GM19463 (cell line): ENCODE results near the gene RFT1.
"Not testable (repeated sequence)": the region's sequence is repeated elsewhere in the genome, so short reads cannot be mapped to it uniquely, and the experiment has no call there.

ENCODE experiments used
- ATAC-seq: cut with Tn5 transposase; IDR thresholded peaks from one replicate; pipeline ENCODE4 v1.9.1; 2021; ENCODE audit warnings: mild to moderate bottlenecking, moderate library complexity; ENCODE audit not compliant: unreplicated experiment

RFT1 gene

DNA sequence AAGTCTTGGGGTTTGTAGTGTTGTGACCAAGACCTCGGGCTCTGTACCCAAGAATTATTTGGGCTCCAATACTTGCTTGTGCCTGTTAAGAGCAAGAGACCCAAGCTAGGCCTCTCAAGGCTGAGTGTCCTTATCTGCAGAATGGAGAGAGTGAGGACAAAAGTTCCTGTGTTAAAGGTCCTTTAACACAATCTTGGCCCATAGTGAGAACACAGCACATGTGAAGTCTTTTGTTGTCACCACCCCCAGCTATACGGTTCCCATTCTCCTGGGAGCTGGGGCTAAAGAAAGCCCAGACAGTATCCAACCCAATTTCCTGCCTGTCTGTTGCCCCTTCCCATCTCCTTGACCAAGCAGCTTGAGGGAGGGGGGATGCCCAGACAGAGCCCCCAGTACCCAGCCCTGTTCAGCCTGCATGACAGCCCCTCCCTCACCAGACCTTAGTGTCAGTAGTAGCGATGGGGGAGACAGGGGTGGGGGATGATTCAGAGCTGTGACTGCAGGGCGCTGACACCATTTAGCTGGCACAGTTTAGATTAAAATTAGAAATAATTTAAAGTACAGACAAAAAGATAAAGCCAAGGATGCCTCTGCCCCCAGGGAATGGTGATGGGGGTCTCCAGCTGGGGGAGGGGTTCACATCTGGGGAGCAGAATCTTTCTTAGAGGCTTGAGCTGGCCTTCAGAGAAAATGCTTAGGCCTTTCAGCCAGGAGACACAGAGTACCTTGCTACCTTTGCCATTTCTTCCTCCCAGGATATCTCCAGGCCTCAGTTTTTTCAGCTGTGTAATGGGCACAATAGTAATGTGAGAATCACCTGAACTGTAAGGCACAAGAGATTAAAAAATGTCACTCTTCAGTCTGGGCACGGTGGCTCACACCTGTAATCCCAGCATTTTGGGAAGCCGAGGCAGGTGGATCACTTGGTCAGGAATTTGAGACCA is 33.5 kb upstream of the RFT1 start:
- no peak for ATAC-seq

DNA sequence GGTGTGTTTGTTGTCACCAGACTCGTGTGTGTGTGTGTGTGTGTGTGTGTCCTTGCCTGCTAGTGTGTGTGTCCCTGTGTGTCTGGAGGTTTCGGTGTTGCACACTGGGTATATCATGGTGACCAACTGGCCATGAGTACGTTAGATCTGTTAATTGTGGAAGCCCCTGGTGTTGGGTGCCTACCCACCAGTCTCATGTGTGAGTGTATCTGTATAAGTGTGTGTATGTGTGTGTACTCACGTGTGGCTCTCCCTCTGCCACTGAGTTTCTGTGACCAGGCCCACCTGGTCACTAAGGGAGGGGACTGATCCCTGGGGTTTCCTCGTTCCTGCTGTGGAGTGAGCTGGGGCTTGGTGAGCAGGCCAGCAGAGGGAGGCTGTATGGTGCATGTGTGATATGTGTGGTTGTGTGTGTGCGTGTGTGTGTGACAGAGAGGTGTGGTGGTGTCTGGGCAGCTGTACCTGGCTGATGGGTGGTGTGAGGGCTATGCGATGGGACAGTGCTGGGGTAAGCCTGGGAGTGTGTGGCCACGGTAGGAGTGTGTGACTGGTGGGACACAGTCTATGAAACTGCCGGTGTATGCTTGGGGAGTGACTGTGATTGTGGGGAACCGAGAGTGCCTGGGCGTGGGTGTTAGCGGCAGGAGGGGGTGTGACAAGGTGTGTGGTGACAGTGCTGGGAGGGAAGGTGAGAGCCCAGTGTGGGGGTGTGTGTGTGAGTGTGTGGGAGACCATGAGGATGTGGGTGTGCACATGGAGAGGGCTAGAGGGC is 32.6 kb upstream of the RFT1 start:
- no peak for ATAC-seq

DNA sequence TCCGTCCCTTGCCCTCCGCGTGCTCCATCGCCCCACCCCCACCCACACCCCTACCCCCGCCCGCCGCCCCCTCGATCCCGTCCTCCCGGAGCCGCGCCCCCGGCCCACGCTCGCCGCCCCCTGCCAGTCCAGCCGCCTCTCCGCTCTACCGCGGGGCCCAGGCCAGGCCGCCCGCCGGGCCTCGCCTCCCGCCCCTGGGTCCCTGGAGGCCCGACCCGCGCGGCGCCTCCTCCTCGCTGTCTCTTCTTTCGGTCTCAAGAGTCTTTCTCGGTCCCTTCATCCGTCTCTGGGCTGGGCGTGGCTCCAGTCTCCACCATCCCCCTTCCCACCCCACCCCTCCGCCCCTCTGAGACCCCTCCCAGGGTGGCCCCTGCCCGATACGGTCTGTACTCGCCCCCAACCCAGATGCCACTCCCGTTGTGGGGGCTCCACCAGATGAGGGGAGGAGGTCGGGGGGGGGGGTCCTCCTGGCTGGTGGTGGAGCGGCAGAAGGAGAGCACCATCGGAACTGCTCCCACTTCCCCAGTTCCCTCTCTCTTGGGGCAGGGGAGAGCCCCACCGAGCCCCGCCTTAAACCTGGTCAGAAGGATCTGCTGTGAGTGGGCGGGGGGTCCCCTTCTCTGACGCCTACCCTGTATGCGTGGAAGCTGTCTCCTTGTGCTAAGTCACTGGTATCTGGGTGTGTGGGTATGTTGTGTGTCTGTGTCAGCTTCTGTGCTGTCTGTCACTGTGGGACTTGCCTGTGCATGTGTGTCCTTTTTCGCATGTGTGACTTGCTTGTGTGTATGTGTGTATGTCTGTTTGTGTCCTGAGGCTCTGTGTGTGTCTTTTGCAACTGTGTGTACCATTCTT is 31.8 kb upstream of the RFT1 start:
- no peak for ATAC-seq

DNA sequence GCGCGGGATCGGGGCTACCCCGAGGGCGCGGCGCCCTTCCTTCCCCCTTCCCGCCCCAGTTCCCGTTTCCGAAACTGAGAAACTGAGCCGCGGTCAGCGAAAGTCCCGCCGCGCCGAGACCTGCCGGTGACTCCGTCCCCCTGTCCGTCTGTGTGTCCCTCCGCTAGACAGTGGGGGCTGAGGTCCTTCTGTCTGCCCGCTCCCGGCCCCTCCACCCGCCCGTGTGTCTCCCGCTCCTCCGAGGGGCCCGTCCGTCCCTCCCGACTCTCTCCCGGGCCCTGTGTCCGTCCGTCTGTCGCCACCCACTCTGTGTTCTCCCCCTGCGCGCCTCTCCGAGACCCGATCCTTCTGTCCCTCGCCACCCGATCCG is 31.2 kb upstream of the RFT1 start:
- ATAC-seq, result peak; percentile 10

DNA sequence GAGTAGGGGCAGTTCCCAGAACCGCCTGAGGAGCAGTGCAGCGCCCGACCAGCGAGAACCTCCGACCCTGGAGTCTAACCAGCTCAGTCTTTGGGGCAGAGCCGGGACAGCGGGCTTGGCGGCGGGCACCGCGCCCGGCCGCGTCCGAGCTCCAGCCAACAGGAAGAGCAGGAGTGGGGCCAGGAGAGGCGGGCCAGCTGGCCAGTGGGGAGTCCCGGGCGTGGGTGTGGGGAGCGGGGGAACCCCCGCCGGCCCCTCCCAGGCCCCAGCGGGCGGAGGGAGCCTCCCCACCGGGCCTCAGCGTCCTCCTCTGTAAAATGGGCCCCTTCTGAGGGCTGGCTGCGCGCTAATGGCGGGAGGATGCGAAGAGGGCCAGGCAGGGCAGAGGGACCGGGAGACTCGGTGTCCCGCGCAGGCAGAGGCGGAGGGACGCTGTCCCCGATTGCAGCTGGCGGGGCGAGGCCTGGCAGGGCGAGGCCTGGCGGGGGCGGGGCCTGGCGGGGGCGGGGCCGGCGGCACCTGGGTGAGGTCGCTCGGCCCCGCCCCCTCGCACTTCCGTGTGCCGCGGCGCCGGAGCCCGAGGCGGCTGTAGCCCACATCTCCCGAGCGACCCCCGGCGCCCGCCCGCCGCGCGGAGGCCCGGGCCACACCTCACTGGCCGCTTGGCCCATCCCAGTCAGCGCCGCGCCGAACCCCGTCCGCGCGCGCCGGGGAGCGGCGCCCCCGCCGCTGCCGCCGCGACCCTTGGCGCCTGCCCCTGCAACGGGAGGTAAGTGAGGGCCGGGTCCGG is 30.6 kb upstream of the RFT1 start, which contains the start of gene PRKCD:
Gene PRKCD, plus strand, starts transcription at position 550 of the 790 bp plus-strand sequence. CDS start 17,214 bp downstream, outside the sequence.
- ATAC-seq, result peak; percentile 48

DNA sequence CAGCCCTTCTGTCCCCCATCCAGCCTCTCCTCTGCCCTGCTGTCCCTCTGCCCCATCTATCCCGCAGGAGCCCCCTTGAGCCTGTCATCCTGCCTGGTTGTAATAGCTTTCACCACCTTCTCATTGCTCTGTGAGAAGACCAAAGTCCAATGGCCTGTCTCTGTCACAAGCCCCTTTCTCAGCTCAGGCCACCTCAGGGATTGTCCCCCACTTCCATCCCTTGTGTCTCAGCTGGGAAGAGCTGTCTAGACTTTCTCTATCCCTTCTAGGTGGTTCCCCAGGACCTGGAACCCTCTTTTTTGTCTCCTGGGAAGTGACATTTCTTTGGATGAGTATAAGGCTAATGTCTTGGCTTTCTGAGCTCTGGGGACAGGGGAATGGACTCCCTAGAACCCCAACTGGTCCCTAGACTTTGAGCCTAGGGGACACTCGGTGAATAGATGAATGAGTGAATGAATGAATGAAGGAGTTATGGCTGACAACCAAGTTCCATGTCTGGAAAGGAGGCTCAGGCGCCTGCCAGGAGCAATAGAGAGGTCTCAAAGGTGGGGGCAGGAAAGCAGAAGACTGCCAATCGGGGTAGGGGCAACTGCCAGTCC is 29.9 kb upstream of the RFT1 start:
- no peak for ATAC-seq

DNA sequence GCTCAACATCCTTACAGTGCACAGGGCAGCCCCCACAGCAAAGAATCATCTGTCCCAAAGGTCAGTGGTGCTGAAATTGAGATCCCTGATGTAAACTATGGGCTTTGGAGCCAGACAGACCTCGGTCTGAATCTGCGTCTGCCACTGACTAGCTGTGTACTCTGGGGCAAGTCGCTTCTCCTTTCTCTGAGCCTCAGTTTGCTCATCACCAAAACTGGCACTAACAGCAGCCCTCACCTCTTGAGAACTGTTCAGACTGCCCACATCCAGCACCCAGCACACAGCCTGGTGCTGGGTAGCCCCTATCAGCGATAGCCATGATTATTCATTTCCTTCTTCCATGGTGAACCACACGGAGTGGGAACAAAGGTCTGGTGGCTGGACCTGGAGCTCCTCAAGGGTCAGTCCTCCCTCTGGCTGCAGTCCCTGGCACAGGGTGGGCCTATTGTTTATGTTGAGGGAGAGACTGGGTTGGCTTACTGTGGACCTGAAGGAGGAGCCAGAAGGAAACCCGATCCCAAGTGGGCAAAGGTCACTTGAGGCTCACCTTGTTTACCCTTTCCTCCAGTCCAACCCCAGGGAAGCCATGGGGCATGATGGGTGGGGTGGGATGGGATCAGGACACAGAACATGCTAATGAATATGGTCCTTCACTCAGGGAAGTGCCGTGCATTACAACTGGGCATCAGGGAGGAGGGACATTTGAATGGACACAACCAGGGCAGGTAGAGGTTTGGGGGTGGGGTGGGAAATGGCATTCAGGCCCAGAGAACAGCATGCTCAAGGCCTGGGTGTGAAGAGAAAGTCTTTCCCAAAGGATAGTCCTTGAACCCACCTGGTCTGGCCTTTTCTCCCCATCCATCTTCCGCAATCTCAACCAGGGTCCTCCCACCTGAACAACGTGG is 29.2 kb upstream of the RFT1 start:
- ATAC-seq, result no peak

DNA sequence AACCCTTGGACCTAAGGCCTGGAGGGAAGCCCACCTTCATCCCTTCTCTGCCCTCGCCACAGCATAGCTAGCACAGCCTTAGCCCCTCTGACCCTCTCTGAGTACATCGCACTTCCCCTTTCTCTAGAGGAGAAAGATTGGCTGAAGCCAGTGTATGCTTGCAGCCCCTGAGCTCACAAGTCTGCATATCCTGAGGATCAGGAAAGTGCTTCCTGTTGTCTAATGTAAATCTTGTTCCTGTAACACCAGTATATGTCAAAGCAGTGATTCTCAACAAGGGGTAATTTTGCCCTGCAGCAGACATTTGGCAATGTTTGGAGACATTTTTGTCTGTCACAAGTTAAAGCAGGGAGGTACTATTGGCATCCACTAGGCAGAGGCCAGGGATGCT is 28.5 kb upstream of the RFT1 start:
- ATAC-seq, result no peak

DNA sequence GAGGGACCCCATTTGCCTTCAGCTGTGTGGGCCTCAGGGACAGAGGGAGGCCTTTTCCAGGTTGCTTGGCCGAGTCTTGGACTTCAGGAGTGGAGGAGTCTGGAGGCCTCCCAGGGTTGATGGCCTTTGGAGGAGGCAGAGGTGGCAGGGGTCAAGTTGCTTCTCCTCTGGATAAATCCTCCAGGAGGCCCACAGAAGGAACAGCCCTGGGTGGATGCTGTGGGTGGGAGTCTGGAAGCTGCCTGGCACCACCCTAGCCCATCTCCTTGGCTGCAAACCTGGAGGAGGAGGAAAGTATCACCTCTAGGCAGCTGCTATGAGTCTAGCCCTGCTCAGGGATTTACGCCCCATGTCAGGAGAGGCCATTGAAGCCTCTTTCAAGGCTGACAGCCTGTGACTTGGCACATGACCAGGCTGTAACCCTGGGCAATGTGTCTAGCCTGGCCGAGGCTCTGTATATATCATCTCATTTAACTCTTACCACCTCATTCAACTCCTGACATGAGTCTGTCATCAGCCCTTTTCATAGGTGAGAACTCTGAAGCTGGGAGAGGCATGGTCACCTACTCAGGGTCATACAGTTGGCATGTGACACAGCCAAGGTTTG is 27.8 kb upstream of the RFT1 start:
- ATAC-seq, result no peak

DNA sequence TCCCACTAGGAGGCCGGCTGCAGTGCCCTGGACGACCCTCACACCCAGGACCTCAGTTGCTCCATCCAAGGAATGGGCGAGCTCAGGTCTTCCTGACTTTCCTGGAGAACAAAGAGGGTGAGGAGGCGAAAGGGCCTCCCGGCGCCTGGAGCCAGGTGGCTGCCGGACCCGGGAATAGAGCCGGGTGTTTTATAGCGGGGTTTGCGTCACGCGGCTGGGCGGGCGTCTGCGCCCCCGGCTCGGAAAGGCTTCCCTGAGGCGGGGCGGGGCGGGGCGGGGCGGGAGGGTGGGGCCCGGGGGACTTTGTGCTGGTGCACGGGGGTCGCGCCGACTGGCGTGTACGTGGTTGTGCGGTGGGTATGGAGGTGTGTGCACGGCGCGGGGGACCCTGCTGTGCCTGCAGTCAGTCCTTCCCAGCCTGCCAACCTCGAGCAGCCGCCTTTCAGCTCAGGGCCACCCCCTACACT is 26.2 kb upstream of the RFT1 start:
- ATAC-seq, result no peak

DNA sequence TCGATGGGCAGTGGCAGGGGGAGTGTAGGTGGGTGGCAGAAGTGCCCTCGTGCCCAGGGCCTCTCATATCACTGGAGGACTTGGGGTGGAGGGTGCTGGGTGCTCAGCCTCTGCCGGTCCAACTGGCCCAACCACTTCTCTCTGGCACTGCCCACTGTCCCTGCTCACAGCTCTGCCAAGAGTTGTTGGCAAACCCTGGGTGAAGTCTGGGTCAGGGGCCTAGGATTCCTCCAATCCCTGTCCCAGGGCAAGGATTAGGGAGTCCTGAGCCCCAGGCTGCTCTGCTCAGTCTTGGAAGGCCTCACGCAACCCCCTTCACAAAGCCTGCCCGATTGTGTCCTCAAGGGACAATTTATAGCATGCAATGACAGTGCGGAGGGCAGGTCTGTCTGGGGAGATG is 25.5 kb upstream of the RFT1 start:
- ATAC-seq, result no peak

DNA sequence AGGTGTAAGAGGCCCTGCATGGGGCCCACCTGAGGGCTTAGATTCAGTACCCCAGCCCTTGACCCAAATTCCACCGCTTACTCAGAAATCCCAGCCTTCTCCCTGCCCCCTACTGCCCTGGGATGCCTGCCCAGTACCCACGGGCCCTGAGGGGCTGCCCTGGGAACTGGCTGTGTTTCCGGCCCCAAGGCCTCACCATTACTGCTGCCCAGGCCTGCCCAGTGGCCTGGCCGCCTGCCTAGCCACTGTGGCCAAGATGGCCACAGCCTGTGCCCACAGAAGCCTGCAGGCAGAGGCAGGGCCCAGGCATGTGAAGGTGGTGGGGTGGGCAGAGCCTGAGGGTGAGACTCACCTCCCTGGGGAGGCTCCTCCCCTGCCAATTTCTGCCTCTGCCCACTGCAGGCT is 24.6 kb upstream of the RFT1 start:
- no peak for ATAC-seq

DNA sequence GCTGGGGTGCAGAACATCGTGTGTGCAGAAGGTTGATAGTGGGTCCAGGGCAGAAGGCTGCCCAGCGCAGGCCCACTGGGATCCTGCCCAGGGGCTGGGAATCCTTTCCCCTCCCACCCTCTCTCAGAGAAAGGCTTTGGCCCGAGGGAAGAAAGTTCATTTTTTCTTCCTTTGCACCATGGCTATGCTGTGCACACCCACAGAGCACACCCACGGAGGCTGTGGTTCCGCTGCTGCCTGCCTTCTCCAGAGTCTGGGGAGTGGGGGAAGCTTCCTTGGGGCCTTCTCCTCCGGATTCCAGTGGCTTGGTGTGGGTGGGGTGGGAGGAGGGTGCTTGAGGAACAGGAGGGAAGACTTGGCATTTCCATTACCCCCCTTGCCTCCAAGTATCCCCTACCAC is 23.7 kb upstream of the RFT1 start:
- no peak for ATAC-seq

DNA sequence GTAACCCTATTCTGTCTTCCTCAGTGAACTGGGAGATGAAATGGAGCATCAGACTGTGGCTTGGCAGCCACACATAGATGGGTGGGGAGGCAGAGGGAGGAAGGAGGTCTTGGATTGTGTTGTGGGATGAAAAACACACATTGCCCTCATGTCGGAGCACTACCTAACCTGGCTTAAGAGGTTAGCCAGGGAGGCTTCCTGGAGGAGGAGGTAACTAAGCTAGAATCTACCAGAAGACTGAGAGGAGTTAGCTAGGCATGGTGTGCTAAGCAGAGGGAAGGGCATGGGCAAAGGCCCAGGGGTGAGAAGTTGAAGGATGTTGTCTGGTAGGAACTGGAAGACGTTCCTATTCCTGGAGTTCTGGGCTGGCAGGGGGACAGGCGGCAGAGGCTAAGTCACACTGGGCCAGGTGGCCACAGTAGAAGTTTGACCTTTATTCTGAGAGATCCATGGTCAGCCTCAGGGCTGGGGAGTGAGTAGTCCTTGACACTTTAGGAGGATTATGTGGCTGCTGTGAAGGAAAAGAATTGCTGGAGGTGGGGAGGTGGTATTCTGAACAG is 23.1 kb upstream of the RFT1 start:
- no peak for ATAC-seq

DNA sequence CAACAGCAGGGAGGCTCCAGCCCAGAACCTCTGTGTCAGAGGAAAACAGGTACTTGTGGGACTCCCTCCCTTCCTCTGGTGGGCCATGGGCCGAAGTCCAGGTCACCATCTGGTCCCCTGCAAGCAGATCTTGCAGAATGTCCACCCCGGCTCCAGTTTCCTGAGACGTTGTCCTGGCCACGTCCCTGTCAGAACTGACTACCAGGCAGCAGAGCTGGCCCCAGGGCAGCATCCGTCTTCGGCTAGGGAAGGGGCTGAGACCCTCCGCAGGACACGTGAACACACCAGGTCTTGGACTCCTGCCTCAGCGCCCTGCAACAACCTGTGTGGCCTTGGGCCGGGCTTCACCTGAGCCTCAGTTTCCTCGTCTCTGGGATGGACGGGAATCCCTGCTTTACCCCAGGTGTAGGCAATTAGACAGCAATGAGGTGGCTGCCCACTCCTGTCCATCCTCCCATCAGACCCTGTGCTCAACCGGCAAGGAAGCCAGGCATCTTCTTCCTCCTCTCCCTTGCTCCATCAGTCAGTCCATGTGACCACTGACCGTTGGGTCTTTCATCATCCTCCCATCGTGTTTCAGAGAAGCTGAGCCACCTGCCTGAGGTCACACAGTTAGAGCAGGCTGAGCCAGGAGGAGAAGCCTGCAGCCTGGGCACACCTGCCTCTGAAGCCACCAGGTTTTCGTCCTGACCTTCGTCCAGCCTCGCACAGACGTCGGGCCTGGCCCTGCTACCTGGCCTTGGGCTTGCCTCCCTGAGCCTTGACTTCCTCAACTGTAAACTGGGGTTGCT is 21.8 kb upstream of the RFT1 start:
- ATAC-seq, result no peak

DNA sequence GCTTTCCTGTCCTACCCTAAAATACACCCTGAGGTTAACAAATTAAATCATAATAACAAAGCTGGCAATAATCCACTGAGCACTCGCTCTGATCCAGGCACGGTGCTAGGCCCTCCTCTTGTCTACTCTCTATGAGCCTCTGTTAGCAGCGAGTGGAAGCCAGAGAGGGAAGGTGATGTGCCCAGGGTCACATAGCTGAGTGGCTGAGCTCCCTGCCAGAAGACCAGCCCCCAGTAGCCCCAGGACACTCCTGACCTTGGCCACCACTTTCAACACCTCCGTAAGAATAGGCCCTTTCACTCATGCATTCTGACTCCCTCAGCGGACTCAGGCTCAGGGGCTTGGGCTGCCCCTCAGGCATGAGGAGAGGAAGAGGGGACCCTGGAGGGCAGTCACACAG is 21.2 kb upstream of the RFT1 start:
- no peak for ATAC-seq

DNA sequence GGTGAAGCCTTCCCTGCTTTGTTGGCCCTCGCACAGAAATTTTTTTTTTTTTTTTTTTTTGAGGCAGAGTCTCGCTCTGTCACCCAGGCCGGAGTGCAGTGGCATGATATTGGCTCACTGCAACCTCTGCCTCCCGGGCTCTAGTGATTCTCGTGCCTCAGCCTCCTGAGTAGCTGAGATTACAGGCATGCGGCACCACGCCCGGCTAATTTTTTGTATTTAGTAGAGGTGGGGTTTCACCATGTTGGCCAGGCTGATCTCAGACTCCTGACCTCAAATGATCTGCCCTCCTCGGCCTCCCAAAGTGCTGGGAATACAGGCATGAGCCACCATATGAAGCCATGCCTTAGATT is 20.8 kb upstream of the RFT1 start:
- not testable (repeated sequence) for ATAC-seq
